ENCODE data around the gene ESPNL.

GRCh38 chr2:238099714-238100048, 459 bp upstream of the ESPNL start:
- TF ChIP-seq CTCF (IDR thresholded peaks at IDR 0.05) (no peak), EP300 (IDR thresholded peaks at IDR 0.05; ENCODE audit: low read depth) (no peak)

Data from transverse colon (tissue), 3 donors.